ENCODE measurements around the gene LGALS12.
"Not testable (repeated sequence)": the region's sequence is repeated elsewhere in the genome, so short reads cannot be mapped to it uniquely, and the experiment has no call there.

LGALS12 gene

GRCh38 chr11:63530021-63530420, 24.1 kb downstream of the LGALS12 start:
- H3K9ac ChIP-seq (ENCODE audit: low read depth, low read length), result no peak overlapping the region
- H4K20me1 ChIP-seq (ENCODE audit: insufficient read depth, low read length), result no peaks in the 10 kb centered on the region
- no peak for ATAC-seq (ENCODE audit: insufficient read depth, low read depth)
- H3K27me3 ChIP-seq (ENCODE audit: insufficient read depth, low read length, poor library complexity), result no peaks in the 10 kb centered on the region
- no peaks in the 10 kb centered on the region for H3K36me3 ChIP-seq (ENCODE audit: insufficient read depth, low read length)
- TF ChIP-seq EZH2 (IDR thresholded peaks at IDR 0.05; ENCODE audit: borderline replicate concordance, low read depth, low read length, severe bottlenecking) (no peak), CTCF (IDR thresholded peaks at IDR 0.05; ENCODE audit: borderline replicate concordance, extremely low read depth, low read length, poor library complexity, severe bottlenecking) (no peak)
- DNase-seq, result no peak
- no peak overlapping the region for H2AFZ ChIP-seq (ENCODE audit: low read depth, low read length)
- H3K4me1 ChIP-seq (ENCODE audit: insufficient read depth, low read length), result peaks cover 14% of the 10 kb centered on the region
- H3K4me2 ChIP-seq (ENCODE audit: insufficient read depth, low read length), result no peak overlapping the region
- no peaks in the 10 kb centered on the region for H3K9me3 ChIP-seq (ENCODE audit: insufficient read depth, low read length, severe bottlenecking)
- H3K79me2 ChIP-seq (ENCODE audit: insufficient read depth, low read length), result no peaks in the 10 kb centered on the region
- H3K4me3 ChIP-seq (ENCODE audit: low read depth in 1 of 2, low read length in 2 of 2), result no peak overlapping the region
- H3K27ac ChIP-seq (ENCODE audit: low read length), result no peak overlapping the region

- not testable (repeated sequence) for H3K9ac ChIP-seq (ENCODE audit: low read depth, low read length); H4K20me1 ChIP-seq (ENCODE audit: insufficient read depth, low read length); H3K27me3 ChIP-seq (ENCODE audit: insufficient read depth, low read length, poor library complexity); H3K4me2 ChIP-seq (ENCODE audit: insufficient read depth, low read length); H3K36me3 ChIP-seq (ENCODE audit: insufficient read depth, low read length); H3K9me3 ChIP-seq (ENCODE audit: insufficient read depth, low read length, severe bottlenecking); H3K79me2 ChIP-seq (ENCODE audit: insufficient read depth, low read length); H3K4me3 ChIP-seq (ENCODE audit: low read depth in 1 of 2, low read length in 2 of 2)
- Histone ChIP-seq H2AFZ (ENCODE audit: low read depth, low read length) (peak overlapping the region; percentile 54), H3K27ac (ENCODE audit: low read length) (peak overlapping the region; percentile 12; the same call in 1 of the 2 replicates), H3K4me1 (ENCODE audit: insufficient read depth, low read length) (peaks cover 23% of the 10 kb centered on the region)
- DNase-seq (peak; percentile 79), ATAC-seq (ENCODE audit: insufficient read depth, low read depth) (peak; percentile 99)
Measured at GRCh38 chr11:63531074-63531792, 25.3 kb downstream of the LGALS12 start.

- H3K4me2 ChIP-seq (ENCODE audit: insufficient read depth, low read length), result no peak overlapping the region
- H3K79me2 ChIP-seq (ENCODE audit: insufficient read depth, low read length), result no peaks in the 10 kb centered on the region
- no peaks in the 10 kb centered on the region for H3K27me3 ChIP-seq (ENCODE audit: insufficient read depth, low read length, poor library complexity)
- no peaks in the 10 kb centered on the region for H4K20me1 ChIP-seq (ENCODE audit: insufficient read depth, low read length)
- no peak overlapping the region for H3K4me3 ChIP-seq (ENCODE audit: low read depth in 1 of 2, low read length in 2 of 2)
- no peak overlapping the region for H2AFZ ChIP-seq (ENCODE audit: low read depth, low read length)
- no peak overlapping the region for H3K9ac ChIP-seq (ENCODE audit: low read depth, low read length)
- H3K9me3 ChIP-seq (ENCODE audit: insufficient read depth, low read length, severe bottlenecking), result no peaks in the 10 kb centered on the region
- DNase-seq (no peak), ATAC-seq (ENCODE audit: insufficient read depth, low read depth) (no peak)
- no peak for TF ChIP-seq EZH2 (IDR thresholded peaks at IDR 0.05; ENCODE audit: borderline replicate concordance, low read depth, low read length, severe bottlenecking)
- TF ChIP-seq CTCF (IDR thresholded peaks at IDR 0.05; ENCODE audit: borderline replicate concordance, extremely low read depth, low read length, poor library complexity, severe bottlenecking), result no peak
- no peaks in the 10 kb centered on the region for H3K36me3 ChIP-seq (ENCODE audit: insufficient read depth, low read length)
- H3K27ac ChIP-seq (ENCODE audit: low read length), result no peak overlapping the region
- peaks cover 32% of the 10 kb centered on the region for H3K4me1 ChIP-seq (ENCODE audit: insufficient read depth, low read length)
Measured at GRCh38 chr11:63532117-63532516, 26.2 kb downstream of the LGALS12 start.

- Histone ChIP-seq H4K20me1 (ENCODE audit: insufficient read depth, low read length) (no peaks in the 10 kb centered on the region), H3K4me3 (ENCODE audit: low read depth in 1 of 2, low read length in 2 of 2) (no peak overlapping the region), H3K9ac (ENCODE audit: low read depth, low read length) (no peak overlapping the region), H3K4me2 (ENCODE audit: insufficient read depth, low read length) (no peak overlapping the region), H3K36me3 (ENCODE audit: insufficient read depth, low read length) (no peaks in the 10 kb centered on the region), H3K27ac (ENCODE audit: low read length) (no peak overlapping the region), H3K4me1 (ENCODE audit: insufficient read depth, low read length) (peaks cover 40% of the 10 kb centered on the region), H3K79me2 (ENCODE audit: insufficient read depth, low read length) (no peaks in the 10 kb centered on the region), H3K9me3 (ENCODE audit: insufficient read depth, low read length, severe bottlenecking) (no peaks in the 10 kb centered on the region), H3K27me3 (ENCODE audit: insufficient read depth, low read length, poor library complexity) (no peaks in the 10 kb centered on the region), H2AFZ (ENCODE audit: low read depth, low read length) (peak overlapping the region; percentile 12; the same call in 1 of the 2 replicates)
- TF ChIP-seq EZH2 (IDR thresholded peaks at IDR 0.05; ENCODE audit: borderline replicate concordance, low read depth, low read length, severe bottlenecking) (no peak), CTCF (IDR thresholded peaks at IDR 0.05; ENCODE audit: borderline replicate concordance, extremely low read depth, low read length, poor library complexity, severe bottlenecking) (no peak)
- no peak for ATAC-seq (ENCODE audit: insufficient read depth, low read depth)
- DNase-seq, result no peak
Measured at GRCh38 chr11:63532799-63533475, 27.1 kb downstream of the LGALS12 start.

Data from DND-41 (cell line).